Adrenal gland (tissue), 5 donors: Measurements from ENCODE around the gene SLX4.

Experiments used
- POLR2A ChIP-seq, 2 donors: fragments of 450-650 bp; IDR thresholded peaks; one replicate each; pipeline ENCODE4 v1.6.1; 2017; ENCODE audit warnings: antibody characterized with exemption in 2 of 2, mild to moderate bottlenecking in 2 of 2, moderate library complexity in 1 of 2
- TF ChIP-seq, protein P1 (sequence below), 6 experiments: fragments of 450-650 bp in 4 of 6; fragments of 200-600 bp in 2 of 6; sonication (generic) in 1 of 6; IDR thresholded peaks; 1 replicate in 5 of 6; 2 replicates in 1 of 6; pipeline versions ENCODE4 v1.5.1 to v1.8.0; 2016 to 2021; ENCODE audit warnings: antibody characterized with exemption in 6 of 6, mild to moderate bottlenecking in 2 of 6, moderate library complexity in 1 of 6
- donor health status: DM: no; HTN: no; CAD: no.

DNA sequence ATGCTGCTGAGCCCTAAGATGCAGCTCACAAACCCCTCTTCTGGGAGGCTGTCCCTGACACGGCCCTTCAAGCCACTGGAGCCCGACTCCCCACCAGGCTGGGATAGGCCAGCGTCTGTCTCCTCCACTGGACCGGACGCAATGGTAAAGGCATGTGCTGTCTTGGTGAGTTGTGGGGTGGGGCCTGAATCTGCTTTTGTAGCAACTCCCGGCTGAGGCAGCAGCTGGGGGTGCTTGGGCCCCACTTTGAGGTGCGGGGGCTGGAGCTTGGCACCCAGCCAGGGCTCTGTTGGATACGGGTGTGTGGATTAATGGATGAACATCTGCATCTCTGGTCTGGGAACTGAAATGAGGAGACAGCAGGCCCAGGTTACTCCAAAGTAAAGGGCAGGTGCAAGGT is 30.7 kb downstream of the SLX4 start:
- TF ChIP-seq, protein P1, sequence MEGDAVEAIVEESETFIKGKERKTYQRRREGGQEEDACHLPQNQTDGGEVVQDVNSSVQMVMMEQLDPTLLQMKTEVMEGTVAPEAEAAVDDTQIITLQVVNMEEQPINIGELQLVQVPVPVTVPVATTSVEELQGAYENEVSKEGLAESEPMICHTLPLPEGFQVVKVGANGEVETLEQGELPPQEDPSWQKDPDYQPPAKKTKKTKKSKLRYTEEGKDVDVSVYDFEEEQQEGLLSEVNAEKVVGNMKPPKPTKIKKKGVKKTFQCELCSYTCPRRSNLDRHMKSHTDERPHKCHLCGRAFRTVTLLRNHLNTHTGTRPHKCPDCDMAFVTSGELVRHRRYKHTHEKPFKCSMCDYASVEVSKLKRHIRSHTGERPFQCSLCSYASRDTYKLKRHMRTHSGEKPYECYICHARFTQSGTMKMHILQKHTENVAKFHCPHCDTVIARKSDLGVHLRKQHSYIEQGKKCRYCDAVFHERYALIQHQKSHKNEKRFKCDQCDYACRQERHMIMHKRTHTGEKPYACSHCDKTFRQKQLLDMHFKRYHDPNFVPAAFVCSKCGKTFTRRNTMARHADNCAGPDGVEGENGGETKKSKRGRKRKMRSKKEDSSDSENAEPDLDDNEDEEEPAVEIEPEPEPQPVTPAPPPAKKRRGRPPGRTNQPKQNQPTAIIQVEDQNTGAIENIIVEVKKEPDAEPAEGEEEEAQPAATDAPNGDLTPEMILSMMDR (IDR thresholded peaks at IDR 0.05) = no peak
- no peak for TF ChIP-seq POLR2A (IDR thresholded peaks at IDR 0.05)
